Esophagus mucosa (tissue), 1 donor: ENCODE results near the gene THSD4. TPM values are rescaled to one million over a fixed set of nuclear protein-coding genes. Genes with fewer than 3 reads are reported as not detected.

Experiments used
- ATAC-seq: fragments of 200-7000 bp; cut with Tn5 transposase; one replicate; pipeline ENCODE4 v1.9.1; 2020
- total RNA-seq: library from RNA; stranded (reverse); gene quantifications from one replicate; pipeline ENCODE4 v1.2.4, GENCODE V29; 2023
- donor health status: DM: yes; HTN: yes; CAD: no.

Gene THSD4
- total RNA-seq, 1 donor from 2014 or later, result 121 TPM

GRCh38 chr15:71228403-71228802, 113.1 kb downstream of the THSD4 start:
- ATAC-seq, result no peak

DNA sequence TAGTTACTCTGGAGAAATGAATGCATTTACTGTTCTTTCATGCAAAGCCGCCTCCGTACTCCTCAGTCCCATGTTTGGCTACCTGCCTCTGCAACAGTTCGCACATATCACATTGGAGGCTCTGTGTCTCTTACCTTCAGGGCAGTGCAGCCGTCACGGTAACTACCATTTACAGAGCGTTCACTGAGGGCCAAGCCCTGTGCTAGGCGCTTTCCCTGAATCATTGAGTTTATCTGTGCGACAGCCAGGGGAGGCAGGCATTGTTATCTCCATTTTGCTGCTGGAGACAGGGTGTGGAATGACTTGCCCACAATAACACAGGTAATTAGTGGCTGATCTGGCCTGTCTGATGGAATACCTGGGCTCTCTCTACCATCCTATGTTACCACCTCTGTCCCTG, 115.0 kb downstream of the THSD4 start:
- no peak for ATAC-seq

DNA sequence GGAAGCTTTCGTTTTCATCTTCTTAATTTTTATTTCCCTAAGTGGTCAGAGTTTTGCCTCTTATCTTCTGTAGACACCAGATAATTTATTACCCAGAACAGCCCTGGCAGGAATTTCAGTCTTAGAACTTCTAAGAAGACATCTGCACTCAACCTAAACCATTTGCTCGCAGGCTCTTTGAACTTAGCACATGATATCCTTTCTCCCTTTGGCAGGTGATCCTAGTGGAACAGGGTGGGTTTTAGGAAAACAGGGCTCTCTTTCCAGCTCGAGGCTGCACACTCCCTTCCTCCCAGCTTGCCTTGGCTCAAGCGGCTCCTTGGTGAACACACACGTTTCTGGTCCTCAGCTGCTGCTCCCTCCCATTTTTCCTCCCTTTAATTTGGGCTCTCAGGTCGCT, 116.5 kb downstream of the THSD4 start:
- ATAC-seq, result no peak

GRCh38 chr15:71232411-71232810, 117.1 kb downstream of the THSD4 start:
- no peak for ATAC-seq

GRCh38 chr15:71237456-71238188, 122.4 kb downstream of the THSD4 start:
- ATAC-seq, result peak; percentile 98

GRCh38 chr15:71238926-71239325, 123.7 kb downstream of the THSD4 start:
- no peak for ATAC-seq

DNA sequence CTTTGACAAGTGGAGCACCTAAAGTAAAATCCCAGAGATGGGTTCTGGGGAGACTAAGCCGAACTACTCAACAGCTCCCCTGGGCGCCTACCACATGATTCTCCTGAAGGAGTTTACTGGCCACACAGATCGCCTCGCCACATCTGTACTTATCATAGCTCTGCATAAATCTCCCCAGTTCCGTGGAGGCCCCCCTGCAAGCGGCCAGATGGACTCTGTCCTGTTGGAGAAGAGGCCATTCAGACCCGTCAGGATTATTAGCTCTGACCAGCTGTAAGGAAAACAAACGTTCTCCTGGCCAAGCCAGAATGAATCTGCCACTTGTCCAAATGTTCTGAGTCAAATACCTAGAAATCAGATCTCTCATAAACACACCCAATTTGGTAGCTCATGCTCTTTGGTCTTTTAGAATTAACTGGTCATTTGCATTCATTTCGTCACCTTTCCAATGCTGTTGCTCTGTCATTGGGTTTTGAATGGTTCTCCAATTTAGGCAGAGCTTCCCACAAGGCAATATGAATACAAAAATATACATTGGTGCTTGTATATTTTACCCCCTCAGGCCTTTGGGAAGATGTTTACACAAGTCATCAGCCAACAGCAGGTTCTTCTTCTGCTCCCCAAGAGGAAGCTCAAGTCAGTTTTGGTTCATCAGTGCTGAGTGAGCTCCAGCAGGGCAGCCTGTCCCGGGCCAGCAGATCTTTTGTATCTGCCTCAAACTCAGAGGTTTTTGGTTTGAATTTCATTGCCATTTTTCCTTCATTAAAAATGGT, 124.5 kb downstream of the THSD4 start:
- no peak for ATAC-seq

GRCh38 chr15:71242292-71242691, 127.0 kb downstream of the THSD4 start:
- ATAC-seq, result no peak

GRCh38 chr15:71244250-71244649, 129.0 kb downstream of the THSD4 start:
- no peak for ATAC-seq

DNA sequence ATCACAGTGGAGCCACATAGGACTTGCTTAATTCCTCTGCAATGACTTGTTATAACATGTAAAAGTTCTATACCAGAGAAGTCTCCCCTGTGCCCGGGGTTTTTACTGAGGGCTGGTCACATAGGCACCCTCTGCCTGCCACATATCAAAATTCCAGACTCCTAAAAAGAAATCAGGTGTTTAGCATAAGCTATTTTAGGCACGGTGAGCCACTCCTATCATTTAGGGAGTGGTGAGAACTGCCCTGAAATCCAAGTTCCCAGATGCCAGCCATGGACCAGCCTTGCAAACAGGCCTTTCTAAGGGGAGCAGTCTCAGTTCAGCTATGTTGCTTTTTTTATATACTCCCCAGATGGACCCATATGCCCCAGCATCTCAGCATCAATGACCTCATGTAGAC, 130.3 kb downstream of the THSD4 start:
- ATAC-seq, result peak; percentile 42

- no peak for ATAC-seq
These were observed 133.1 kb downstream of the THSD4 start for GRCh38 chr15:71248386-71248785.

DNA sequence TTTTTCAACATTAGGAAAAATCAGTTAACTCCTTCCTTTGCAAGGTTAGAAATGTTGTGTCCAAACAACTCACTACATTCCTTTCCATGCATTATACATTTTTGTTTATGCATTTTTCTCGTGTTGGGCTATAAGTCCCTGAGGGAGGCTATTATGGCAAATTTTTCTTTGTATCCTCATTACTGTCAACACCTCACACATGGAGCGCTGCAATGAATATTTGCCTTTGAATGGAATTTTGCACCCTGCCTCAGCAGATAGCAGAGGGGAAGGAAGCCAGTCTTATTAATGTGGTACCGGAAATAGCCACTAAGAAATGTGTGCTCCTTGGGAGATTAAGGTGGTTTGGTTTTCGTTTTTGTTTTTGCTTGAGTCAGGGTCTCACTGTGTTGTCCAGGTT, 134.7 kb downstream of the THSD4 start:
- ATAC-seq, result no peak

- ATAC-seq, result no peak
These were observed 135.8 kb downstream of the THSD4 start for GRCh38 chr15:71250936-71251583.

- ATAC-seq, result no peak
These were observed 136.3 kb downstream of the THSD4 start for GRCh38 chr15:71251584-71252043.

GRCh38 chr15:71252044-71252739, 136.9 kb downstream of the THSD4 start:
- no peak for ATAC-seq

- ATAC-seq, result no peak
These were observed 137.4 kb downstream of the THSD4 start for GRCh38 chr15:71252740-71253047.

GRCh38 chr15:71254491-71254890, 139.2 kb downstream of the THSD4 start:
- no peak for ATAC-seq

GRCh38 chr15:71256934-71257664, 141.8 kb downstream of the THSD4 start:
- no peak for ATAC-seq

DNA sequence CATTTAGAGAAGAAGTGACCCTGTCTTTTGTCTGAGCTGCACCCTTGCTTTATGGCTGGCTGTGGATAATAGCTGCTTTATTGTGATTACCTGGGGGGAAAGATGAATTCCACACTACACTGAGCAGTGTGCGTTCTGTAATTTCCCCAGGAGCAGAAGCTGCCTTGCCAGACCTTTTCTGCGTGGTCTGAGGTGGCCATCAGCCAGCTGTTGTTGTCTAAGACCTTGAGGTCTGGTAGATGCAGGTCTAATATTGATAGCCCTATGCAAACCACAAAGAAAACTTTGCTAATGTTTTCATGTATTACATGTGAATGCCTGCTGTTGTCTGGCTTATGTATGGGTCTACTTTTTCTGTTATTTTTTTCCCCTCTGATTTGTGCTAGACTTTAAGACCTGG, 144.6 kb downstream of the THSD4 start:
- no peak for ATAC-seq

DNA sequence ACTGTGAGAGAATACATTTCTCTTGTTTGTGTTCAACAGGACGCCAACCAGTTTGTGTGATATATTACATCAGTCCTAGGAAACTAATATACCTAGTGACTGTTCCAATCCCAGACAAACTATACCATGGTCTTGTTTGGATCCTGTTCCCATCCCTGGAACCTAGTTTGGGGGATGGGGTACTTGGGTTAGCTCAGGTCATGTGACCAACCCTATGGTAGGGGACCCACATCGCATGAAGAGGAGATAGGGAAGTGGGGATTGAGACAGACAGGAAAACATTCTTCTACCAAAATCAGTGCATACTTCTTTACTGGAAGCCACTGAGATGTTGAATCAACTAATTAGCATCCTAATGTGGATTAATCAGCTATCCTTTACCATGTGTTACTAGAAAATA, 146.1 kb downstream of the THSD4 start:
- no peak for ATAC-seq

DNA sequence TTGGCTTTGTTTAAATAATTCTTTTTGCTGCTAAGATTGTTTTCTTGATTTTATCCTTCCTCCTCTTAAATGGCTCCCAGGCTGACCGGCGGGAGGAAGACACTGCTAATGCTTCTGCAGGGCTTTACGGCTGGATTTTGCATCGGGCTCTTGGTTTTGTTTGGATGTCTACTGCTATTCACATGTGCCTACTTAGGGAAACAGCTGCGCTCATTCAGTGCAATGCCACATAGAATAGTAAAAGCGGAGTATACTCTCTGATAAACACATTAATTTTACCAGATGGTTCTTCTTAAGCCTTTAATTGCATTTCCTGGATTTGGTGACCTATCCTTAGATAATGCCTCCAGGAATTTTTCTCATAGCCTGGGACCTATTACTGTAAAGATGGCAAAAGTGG, 146.6 kb downstream of the THSD4 start:
- ATAC-seq, result no peak

DNA sequence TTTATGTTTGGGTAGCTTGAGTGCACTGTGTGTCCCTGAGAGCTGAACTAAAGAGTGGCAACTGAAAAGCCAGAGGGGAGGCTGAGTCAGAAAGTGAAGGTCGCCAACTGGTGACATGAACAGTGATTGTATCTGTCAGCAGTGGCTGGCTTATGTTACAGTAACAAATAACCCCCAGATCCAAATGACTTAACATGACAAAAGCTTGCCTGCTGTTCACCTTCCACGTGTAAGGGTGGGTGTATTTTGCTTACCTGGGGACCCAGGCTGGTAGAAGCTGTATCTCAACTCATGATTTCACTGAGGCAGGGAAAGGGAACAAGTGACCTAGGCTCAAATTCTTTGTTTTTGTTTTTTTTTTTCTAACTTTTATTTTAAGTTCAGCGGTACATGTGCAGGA, 147.3 kb downstream of the THSD4 start:
- ATAC-seq, result no peak
